Measurements from ENCODE around the gene ZNF350.

- TF ChIP-seq CTCF (IDR thresholded peaks at IDR 0.05; ENCODE audit: insufficient read depth, low read depth, low read length) (no peak), EZH2 (IDR thresholded peaks at IDR 0.05; ENCODE audit: insufficient read depth, low read length) (no peak)
Measured at GRCh38 chr19:52034051-52034728, 47.5 kb upstream of the ZNF350 start.

Data from astrocyte (in vitro differentiated cells and primary cell).